Activated effector memory CD4-positive, alpha-beta T cell treated with anti-CD3 and anti-CD28 coated beads, Interleukin-2, amount 50 U/mL, for 16 hours (primary cell): ENCODE measurements around the gene GPC3.
"Not testable (repeated sequence)": the region's sequence is repeated elsewhere in the genome, so short reads cannot be mapped to it uniquely, and the experiment has no call there.

Experiments used
- DNase-seq: peaks from one replicate; pipeline ENCODE4 v3.0.0-alpha.2; 2020

Gene GPC3

GRCh38 chrX:133538148-133538547 is 447.2 kb downstream of the GPC3 start:
- DNase-seq = no peak

- DNase-seq = no peak
These were observed 448.3 kb downstream of the GPC3 start for GRCh38 chrX:133537142-133537541.

- DNase-seq = no peak
These were observed 450.3 kb downstream of the GPC3 start for GRCh38 chrX:133535066-133535465.

- DNase-seq = no peak
These were observed 451.2 kb downstream of the GPC3 start for GRCh38 chrX:133534172-133534571.

- DNase-seq = no peak
These were observed 452.1 kb downstream of the GPC3 start for GRCh38 chrX:133533249-133533648.

- DNase-seq = no peak
These were observed 454.4 kb downstream of the GPC3 start for GRCh38 chrX:133530960-133531359.

- DNase-seq = no peak
These were observed 455.8 kb downstream of the GPC3 start for GRCh38 chrX:133529578-133529977.

GRCh38 chrX:133527825-133528224 is 457.6 kb downstream of the GPC3 start:
- DNase-seq = no peak

GRCh38 chrX:133527415-133527814 is 458.0 kb downstream of the GPC3 start:
- DNase-seq = no peak

- not testable (repeated sequence) for DNase-seq
These were observed 458.6 kb downstream of the GPC3 start for GRCh38 chrX:133526773-133527172.

- no peak for DNase-seq
These were observed 461.9 kb downstream of the GPC3 start for GRCh38 chrX:133523526-133523925.

- no peak for DNase-seq
These were observed 462.3 kb downstream of the GPC3 start for GRCh38 chrX:133523081-133523487.

- no peak for DNase-seq
These were observed 468.7 kb downstream of the GPC3 start for GRCh38 chrX:133516686-133517085.

GRCh38 chrX:133514486-133514885 is 470.9 kb downstream of the GPC3 start:
- DNase-seq = no peak

- DNase-seq = no peak
These were observed 472.3 kb downstream of the GPC3 start for GRCh38 chrX:133513123-133513522.

GRCh38 chrX:133511041-133511440 is 474.4 kb downstream of the GPC3 start:
- no peak for DNase-seq

GRCh38 chrX:133497356-133497755 is 488.0 kb downstream of the GPC3 start:
- DNase-seq = no peak

- no peak for DNase-seq
These were observed 489.7 kb downstream of the GPC3 start for GRCh38 chrX:133495464-133496391.

- DNase-seq = no peak
These were observed 492.0 kb downstream of the GPC3 start for GRCh38 chrX:133493366-133493765.

GRCh38 chrX:133490955-133491354 is 494.4 kb downstream of the GPC3 start:
- no peak for DNase-seq
